HFF-Myc (cell line): ENCODE data around the gene OR3A2.
"Not testable (repeated sequence)": the region's sequence is repeated elsewhere in the genome, so short reads cannot be mapped to it uniquely, and the experiment has no call there.

Experiments used
- DNase-seq: peaks from one replicate; pipeline ENCODE4 v3.0.0-alpha.2; 2011; ENCODE audit warnings: low read depth; ENCODE audit errors: extremely low read depth
- H3K4me3 ChIP-seq: replicated peaks from 2 replicates; pipeline ENCODE4 v1.5.1; 2011; ENCODE audit warnings: low read depth, mild to moderate bottlenecking, control low read depth, low read length
- CTCF ChIP-seq: IDR thresholded peaks from 2 replicates; pipeline ENCODE4 v1.5.1; 2012; ENCODE audit warnings: mild to moderate bottlenecking, low read depth, low read length, control low read depth; ENCODE audit errors: missing control alignments

Gene OR3A2

GRCh38 chr17:3401786-3402185 is 15.7 kb upstream of the OR3A2 start:
- no peak for TF ChIP-seq CTCF
- no peak for DNase-seq
- H3K4me3 ChIP-seq = no peak overlapping the region

- DNase-seq = no peak
- no peak overlapping the region for H3K4me3 ChIP-seq
- TF ChIP-seq CTCF = no peak
Observed at GRCh38 chr17:3400055-3400454, 13.9 kb upstream of the OR3A2 start.

GRCh38 chr17:3398310-3398709 is 12.2 kb upstream of the OR3A2 start, which contains the start of gene OR1E1:
OR1E1 (minus strand) TSS chr17:3398410; CDS start chr17:3398410, 0 bp downstream.
- no peak for TF ChIP-seq CTCF
- no peak within 1 kb of the TSS for H3K4me3 ChIP-seq
- DNase-seq = no peak

GRCh38 chr17:3397801-3398200 is 11.7 kb upstream of the OR3A2 start:
- H3K4me3 ChIP-seq, DNase-seq: not testable (repeated sequence)

- DNase-seq = no peak
Observed at GRCh38 chr17:3389791-3390190, 3.7 kb upstream of the OR3A2 start.

GRCh38 chr17:3381957-3382356 is 4.2 kb downstream of the OR3A2 start:
- H3K4me3 ChIP-seq = no peak overlapping the region
- no peak for DNase-seq
- no peak for TF ChIP-seq CTCF

More at GRCh38 chr17:3389791-3390190, 3.7 kb upstream of the OR3A2 start:
- TF ChIP-seq CTCF = no peak
- H3K4me3 ChIP-seq = no peak overlapping the region

GRCh38 chr17:3378321-3378720 is 7.8 kb downstream of the OR3A2 start:
- no peak for TF ChIP-seq CTCF
- no peak overlapping the region for H3K4me3 ChIP-seq
- DNase-seq = no peak

GRCh38 chr17:3371167-3371566 is 14.9 kb downstream of the OR3A2 start:
- not testable (repeated sequence) for DNase-seq

GRCh38 chr17:3342782-3343181 is 43.3 kb downstream of the OR3A2 start:
- not testable (repeated sequence) for DNase-seq, H3K4me3 ChIP-seq

More at GRCh38 chr17:3371167-3371566, 14.9 kb downstream of the OR3A2 start:
- not testable (repeated sequence) for H3K4me3 ChIP-seq
